ENCODE data around the gene CHRNA5. TPM values are rescaled to one million over a fixed set of nuclear protein-coding genes. Genes with fewer than 3 reads are reported as not detected.

Gene CHRNA5
- polyA plus RNA-seq, 1 donor = 0.76 TPM

DNA sequence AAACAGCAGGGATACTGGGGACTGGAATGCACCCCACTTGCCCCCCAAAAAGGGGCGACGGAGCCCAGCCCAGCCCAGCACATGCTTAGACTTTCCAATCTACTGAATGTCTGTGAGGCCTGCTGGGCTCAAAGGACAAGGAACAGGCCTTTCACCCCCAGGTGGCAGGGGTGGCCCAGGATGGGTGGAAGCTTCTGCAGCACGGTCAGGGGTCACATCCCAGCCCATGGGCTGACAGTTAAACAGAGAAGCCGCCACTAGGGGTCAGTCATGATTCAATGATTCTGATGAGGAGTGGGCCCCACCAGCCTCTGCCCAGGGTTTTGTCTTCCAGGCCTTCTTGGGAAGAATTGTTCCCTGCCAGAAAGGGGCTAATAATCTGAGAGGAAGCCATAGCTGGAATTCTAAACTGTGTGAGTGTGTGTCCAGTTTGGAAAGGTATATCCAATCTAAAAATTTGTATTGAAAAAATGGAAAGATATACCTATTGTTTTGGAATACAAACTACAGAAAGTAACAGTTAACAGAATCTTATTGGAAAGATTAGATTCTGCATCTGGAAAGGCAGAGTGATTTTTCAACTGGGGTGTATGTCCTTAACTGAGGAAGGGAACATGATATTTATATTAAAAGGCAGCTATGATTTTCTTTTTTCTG is 73.5 kb downstream of the CHRNA5 start:
- no peak for DNase-seq (ENCODE audit: low read depth)

DNA sequence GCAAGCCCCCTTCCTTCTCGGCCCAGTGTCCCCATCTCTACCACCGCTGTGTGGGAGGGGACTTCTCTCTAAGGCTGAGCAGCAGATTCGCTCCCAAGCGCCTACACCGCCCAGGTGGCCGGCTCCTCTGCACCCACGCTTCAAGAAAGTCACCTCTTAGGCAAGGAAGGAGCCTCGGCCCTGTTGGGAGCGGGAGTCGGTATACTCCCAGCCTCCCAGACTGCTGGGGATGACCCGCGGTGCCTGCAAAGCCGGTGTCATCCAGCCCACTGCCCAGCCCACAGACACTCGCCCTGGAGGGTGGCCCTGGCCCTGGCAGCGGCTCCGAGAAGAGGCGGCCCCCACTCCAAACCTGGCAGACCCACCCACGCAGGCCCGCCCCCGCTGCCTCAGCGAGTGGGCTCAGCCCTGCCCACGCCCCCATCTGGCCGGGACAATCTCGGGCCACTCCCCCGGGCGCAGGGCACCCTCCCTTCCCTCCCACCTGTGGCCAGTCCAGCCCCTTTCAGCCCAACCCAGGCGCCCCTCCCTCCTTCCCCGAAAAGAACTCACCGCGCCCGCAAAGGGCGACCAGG is 75.3 kb downstream of the CHRNA5 start:
- DNase-seq (ENCODE audit: low read depth) = no peak

DNA sequence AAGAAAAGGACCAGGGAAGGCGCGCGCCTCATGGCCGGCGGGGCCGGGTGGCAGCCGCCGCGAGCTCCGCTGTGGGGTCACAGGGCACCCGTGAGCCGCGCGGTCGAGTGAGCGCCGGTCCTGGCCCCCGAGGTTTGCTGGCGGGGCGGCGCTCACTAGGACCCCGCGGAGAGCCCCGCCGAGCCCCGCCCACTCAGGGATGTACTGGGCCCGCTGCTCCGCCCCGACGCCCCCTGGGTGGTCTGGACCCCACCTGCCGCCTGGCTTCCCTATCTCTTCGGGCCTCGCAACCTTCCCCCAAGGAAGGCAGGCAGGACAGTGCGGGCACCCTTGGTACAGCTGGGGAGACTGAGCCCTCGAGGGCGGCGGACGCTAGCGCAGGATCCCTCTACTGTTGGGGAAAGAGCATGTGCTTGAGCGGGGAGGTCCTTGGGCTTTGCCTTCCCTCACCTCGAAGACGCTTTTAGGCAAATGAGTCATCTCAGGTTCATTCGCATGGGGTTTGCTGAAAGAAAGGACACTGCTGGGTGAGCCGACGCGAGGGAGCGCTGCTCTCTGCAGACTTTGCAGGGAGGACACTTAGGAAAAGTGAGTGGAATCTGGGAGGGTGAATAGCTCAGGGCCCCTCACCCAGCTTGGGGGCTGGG is 75.9 kb downstream of the CHRNA5 start, which contains the start of gene CHRNB4:
Gene CHRNB4 (minus strand): TSS at position 109 of the 647 bp plus-strand sequence. CDS start 77 bp downstream, at position 32.
- DNase-seq (ENCODE audit: low read depth) = no peak

DNA sequence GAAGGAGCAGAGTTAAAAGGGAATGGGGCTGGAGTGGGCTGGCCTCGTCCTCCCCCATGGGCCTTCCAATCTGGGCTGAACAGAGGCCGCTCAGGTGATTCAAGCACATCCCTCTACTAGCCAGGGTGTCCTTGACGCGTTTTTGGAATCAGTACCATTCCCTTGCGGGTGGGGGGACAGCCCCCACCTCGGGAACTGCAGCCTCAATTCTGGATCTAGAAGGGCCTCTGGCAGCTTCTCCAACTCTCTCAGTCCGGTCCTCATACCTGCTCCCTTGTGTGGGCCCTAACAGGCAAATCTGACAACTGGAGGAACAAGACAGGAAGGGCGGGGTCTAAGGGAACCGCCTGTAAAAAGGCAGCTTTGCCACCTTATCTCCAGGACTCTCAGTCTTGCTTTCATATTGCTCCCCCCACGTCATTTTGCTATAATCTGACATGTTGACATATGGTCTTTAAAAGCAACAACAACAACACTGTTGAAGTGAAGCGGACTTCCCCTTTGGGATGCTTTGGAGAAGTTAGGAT is 76.5 kb downstream of the CHRNA5 start:
- DNase-seq (ENCODE audit: low read depth) = no peak

DNA sequence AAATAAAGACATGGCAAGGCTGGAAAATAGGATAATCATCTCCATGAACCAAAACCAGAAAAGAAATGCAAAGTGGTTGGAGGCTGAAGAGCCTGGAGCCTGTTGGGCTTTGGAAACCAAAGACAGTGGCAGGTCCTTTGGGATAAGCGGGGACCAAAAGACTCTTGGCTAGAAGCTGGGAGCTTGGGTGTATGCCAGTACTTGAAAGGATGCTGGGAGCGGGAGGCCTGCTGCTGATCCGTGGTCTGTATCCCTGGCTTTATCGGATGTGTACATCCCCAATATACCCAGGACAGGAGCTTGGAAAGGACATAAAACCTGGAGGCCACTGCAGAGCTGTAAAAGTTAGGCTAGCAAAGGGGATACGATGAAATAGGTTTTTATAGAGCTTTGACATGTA is 77.0 kb downstream of the CHRNA5 start:
- DNase-seq (ENCODE audit: low read depth) = no peak

Other genes with a start within 250 kb of the CHRNA5 start
- 29.2 TPM for gene CRABP1, start 225.2 kb upstream of the CHRNA5 start, polyA plus RNA-seq (ENCODE audit: insufficient read length)
- 41.7 TPM for gene IREB2, start 127.3 kb upstream of the CHRNA5 start, polyA plus RNA-seq (ENCODE audit: insufficient read length)
- gene HYKK, start 57.9 kb upstream of the CHRNA5 start, polyA plus RNA-seq (ENCODE audit: insufficient read length) = 1.8 TPM
- gene PSMA4, start 25.1 kb upstream of the CHRNA5 start, polyA plus RNA-seq (ENCODE audit: insufficient read length) = 148 TPM
- gene CHRNA3, start 55.5 kb downstream of the CHRNA5 start, polyA plus RNA-seq (ENCODE audit: insufficient read length) = 0.29 TPM
- gene CHRNB4, start 75.7 kb downstream of the CHRNA5 start, polyA plus RNA-seq (ENCODE audit: insufficient read length) = 0.18 TPM
- gene ADAMTS7, start 245.9 kb downstream of the CHRNA5 start, polyA plus RNA-seq (ENCODE audit: insufficient read length) = 13.7 TPM